Astrocyte of the hippocampus (primary cell): ENCODE results near the gene TSPO2.
"Not testable (repeated sequence)": the region's sequence is repeated elsewhere in the genome, so short reads cannot be mapped to it uniquely, and the experiment has no call there.

Experiments
- DNase-seq: peaks from one replicate; pipeline ENCODE4 v3.0.0; 2011; ENCODE audit warnings: low read depth, low spot score

TSPO2 gene, protein sequence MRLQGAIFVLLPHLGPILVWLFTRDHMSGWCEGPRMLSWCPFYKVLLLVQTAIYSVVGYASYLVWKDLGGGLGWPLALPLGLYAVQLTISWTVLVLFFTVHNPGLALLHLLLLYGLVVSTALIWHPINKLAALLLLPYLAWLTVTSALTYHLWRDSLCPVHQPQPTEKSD

DNA sequence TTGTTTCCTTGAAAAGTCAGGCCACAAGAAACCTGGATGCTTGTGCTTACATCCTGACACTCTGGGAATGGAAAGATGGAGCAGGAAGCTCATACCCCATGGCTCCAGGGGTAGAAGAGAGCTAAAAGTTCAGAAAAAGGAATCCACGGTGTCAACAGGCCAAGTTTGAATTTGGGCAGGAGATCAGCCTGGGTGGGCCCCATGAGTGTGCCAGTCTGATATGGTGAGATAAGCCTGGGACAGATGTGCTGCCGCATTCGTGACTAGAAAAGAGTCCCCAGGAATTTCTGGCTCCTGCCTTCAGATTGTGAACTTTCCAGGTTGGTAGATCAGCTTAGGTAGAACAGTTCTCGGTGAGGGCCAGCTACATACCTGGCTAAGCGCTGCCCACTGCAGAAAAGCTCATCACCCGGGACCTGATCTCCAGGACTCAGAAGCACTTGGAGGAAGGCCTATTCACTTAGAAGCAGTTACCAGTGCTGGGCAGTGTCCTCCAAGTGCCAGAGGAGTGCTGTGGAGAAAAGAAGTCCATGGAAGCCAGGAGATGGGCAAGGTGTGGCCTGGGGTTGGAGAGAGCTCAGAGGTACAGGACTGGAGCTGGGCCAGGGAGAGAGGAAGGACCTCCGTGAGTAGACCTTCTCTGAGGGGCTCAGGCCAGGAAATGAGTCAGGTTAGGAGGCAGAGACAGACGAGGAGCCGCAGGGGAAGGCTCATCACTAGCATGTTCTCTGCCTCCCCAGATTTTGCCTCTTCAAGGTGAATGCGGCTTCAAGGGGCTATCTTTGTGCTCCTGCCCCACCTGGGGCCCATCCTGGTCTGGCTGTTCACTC lies at the start of gene TSPO2:
TSS of gene TSPO2 (plus strand) at position 242 of the 830 bp plus-strand sequence. CDS start at position 761, 519 bp downstream.
- DNase-seq, result no peak

GRCh38 chr6:40992746-40993145 lies 49.5 kb upstream of the TSPO2 start:
- DNase-seq, result no peak

- DNase-seq, result peak; percentile 54
Measured at GRCh38 chr6:40996591-40997233, 45.6 kb upstream of the TSPO2 start.

DNA sequence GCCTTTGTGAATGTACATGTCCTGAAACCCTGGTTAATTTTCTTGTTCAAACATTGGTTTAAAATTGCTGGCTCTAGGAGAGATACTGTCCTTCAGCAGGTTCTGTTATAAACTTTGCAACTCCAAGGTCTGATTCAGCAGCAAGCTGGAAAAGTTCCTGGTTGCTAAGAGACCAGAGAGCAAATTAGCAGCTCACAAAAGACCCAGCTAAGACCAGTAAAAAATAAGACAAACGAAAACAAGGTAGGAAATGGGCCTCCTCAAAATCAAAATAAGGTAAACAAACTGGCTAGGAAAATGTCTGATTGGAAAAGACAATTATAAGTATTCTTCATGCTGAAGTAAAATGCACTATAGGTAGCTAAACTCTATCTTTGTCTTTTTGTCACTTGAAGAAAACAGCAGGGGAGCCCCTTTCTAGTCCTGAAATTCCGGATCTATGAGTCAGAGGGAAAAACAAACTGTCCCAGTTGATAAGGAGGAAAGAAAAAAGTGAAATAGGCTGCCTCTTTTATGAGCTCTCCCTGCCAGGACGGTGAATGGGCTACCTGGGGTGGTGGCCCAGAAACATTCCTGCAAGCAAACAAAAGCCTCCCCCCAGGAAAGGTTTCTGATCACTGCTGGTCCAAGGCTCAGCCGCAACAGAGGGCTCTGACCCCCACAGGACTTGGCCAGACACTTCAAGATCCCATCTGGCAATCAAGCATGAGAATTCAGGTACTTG lies 44.9 kb upstream of the TSPO2 start:
- DNase-seq, result peak; percentile 92

DNA sequence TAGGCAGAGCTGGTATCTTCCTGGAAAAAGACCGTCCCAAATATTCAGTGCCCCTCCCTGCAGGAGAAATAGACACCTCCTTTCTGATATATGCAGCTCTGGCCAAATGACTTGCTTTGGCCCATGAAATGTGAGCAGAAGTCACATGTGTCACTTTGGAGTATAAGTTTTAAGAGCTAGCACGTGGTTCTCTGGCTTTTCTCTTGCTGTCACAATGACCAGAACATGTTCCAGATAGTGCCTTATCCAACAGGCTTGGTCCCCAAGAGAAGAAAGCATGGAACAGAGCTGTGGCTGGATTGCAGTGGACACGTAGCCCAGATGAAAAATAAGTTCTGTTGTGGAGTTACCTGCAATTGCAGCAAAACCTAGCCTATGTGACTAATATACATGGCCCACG lies 43.6 kb upstream of the TSPO2 start:
- no peak for DNase-seq

DNA sequence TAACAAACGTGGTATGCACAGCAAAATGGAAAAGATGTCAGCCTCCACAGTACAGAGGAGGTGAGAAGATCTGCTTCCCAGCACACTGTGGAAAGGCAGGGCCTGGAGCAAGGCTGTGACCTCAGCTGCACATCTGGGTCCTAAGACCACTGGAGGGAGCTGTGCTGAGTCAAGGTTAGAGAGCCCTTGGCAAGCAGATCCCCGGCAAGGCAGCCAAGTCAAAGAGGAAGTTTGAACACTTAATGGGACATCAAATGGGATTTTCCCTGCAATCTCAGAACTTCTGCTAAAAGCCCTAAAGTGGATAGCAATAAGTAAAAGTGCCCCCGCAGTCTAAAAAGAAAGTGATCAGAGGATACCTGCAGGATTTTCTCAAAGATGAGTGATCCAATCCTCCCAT lies 42.7 kb upstream of the TSPO2 start:
- DNase-seq, result peak; percentile 31

GRCh38 chr6:41000248-41000647 lies 42.0 kb upstream of the TSPO2 start:
- DNase-seq, result no peak

GRCh38 chr6:41002168-41002567 lies 40.1 kb upstream of the TSPO2 start:
- no peak for DNase-seq

- peak; percentile 25 for DNase-seq
Measured at GRCh38 chr6:41006217-41006616, 36.0 kb upstream of the TSPO2 start.

- DNase-seq, result not testable (repeated sequence)
Measured at GRCh38 chr6:41006980-41007379, 35.3 kb upstream of the TSPO2 start.

- DNase-seq, result no peak
Measured at GRCh38 chr6:41008011-41008410, 34.3 kb upstream of the TSPO2 start.

DNA sequence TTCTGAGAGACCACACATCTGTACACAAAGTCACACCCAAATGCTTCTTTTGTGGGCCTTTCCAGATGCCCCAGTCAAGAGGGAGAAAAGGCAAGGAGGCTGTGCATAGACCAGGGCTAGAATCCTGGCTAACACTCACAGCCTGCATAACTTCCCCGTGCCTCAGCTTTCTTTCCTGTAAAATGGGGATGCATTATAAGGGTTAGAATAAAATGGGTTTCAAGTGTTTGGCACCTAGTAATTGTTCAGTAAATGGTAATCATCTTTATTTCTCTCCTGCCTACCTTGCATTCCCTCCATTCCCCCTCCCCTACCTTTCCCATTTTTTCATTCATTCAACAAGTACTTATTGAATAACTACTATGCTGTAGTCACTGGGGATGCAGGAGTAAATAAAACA lies 32.6 kb upstream of the TSPO2 start:
- DNase-seq, result no peak

DNA sequence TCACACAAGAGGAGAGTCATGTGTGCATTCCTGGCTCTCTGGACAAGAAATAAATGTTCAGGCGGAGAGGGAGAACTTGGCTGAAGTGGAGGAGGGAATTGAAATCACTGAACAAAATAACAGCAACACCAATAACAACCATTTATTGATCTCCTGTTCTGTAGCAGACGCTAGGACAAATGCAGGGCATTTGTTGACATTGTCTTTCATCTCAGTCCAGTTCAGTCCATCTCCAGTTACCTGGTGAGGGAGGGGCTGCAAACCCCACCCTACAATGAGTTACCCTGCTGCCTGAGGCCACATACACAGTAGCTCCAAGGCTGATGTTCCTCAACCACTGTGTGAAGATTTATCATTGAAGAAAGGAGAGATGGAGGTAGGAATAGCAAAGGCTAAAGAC lies 30.6 kb upstream of the TSPO2 start:
- DNase-seq, result no peak

DNA sequence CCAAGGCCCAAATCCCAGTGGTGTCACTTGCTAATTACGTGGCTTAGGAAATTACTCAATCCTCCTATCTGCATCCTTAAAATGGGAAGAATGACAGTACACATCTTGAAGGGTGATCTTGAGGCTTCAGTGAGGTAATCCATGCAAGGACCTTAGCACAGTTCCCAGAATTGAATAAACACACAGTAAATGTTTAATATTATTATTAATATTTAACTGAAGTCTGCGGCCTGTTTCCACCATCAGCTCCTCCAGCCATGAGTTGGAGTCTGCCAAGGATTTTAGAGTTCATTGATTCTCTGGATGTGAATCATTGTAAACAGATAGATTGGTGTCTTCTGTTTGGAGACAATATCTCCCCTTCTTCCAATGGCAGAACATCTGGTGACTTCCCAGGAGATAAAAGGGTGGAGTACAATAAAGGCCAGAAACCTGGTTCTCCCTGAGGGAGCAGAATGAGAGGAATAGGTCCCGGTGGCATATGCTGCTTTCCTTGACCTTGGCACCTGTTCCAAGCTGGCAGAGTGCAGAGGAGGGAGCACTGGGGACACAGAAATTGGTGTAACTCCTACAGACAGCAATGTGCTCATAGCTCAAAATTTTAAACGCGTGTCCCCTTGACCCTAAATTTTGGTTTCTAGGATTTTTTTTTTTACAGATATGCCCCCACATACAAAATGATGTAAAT lies 28.7 kb upstream of the TSPO2 start:
- no peak for DNase-seq

DNA sequence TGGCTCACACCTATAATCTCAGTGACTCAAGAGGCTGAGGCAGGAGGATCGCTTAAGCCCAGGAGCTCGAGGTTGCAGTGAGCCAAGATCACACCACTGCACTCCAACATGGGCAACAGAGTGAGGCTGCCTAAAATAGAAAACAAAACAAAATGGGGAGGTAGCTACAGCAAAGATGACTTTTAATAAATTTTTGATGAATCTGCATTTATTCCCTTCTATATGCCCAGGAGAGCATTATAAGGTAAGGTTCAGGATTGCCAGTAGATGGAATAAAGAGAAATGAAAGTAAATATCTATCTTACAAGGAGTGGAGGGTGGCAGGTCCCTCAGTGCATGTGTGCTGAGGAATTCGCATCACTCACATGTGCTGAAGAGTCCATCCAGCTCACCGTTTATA lies 27.5 kb upstream of the TSPO2 start:
- no peak for DNase-seq

GRCh38 chr6:41015860-41016259 lies 26.4 kb upstream of the TSPO2 start:
- not testable (repeated sequence) for DNase-seq

GRCh38 chr6:41017663-41018062 lies 24.6 kb upstream of the TSPO2 start:
- no peak for DNase-seq

DNA sequence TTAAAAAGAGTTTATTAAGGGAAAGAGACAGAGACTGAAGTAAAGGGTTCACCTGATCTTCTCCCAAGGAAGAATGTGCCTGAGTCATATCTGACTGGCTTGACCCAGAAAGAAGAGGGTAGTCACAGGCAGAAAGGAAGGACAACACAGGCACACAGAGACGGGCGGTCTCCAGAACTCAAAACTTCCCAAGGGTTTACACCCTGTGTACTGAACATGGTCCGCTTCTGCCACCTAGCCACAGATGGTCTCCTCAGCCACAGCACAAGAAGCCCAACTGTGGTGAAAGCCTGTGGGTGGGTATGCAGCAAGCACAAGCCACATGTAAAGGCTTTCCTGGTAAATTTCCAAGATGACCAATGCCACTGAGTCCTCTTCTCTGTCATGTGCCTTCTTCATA lies 20.4 kb upstream of the TSPO2 start:
- DNase-seq, result peak; percentile 86

GRCh38 chr6:41022294-41022693 lies 20.0 kb upstream of the TSPO2 start:
- DNase-seq, result peak; percentile 31

DNA sequence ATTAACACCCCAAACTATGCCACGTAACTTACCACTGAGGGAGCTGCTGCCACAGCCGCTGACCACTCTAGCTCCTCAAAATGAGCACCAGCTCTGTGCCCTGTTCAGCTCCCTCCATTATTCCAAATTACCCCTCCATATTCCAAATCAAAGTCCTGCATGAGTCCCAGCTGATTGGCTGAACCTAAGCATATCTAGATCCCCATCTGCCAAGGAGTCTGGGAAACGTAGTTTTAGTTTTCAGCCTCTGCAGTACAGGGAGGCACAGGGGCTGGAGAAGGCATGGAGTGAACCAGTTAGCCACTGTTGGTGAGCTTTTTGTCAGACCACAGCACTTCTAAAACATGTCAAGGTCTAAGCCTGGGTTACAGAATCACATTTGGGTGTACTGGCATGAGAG lies 19.2 kb upstream of the TSPO2 start:
- no peak for DNase-seq

- no peak for DNase-seq
Measured at GRCh38 chr6:41025966-41026530, 16.2 kb upstream of the TSPO2 start.
